ENCODE results near the gene RNF130.

DNA sequence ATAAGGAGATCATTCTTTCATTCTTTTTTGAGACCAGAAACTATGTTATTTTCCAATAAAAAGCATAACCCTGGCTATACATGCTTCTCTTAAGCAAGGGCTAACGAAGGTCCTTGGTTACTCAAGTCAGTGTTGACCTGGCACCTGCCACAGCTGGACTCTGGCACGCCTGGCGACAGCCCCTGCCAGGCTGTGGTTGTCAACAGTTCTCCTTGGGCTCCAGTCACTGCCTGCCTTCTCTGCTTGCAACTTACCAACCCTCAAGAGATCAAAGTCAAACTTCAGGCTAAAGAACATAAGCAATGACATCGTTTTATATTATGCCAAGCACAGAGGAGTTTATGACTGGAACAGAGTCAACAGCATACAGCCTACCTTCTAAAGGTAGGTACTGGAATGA, 102.4 kb downstream of the RNF130 start:
- TF ChIP-seq SIN3A (IDR thresholded peaks at IDR 0.05; ENCODE audit: borderline replicate concordance in 2 of 2, control insufficient read depth in 1 of 2, low read depth in 2 of 2, low read length in 2 of 2) = no peak
- TF ChIP-seq, protein P1, sequence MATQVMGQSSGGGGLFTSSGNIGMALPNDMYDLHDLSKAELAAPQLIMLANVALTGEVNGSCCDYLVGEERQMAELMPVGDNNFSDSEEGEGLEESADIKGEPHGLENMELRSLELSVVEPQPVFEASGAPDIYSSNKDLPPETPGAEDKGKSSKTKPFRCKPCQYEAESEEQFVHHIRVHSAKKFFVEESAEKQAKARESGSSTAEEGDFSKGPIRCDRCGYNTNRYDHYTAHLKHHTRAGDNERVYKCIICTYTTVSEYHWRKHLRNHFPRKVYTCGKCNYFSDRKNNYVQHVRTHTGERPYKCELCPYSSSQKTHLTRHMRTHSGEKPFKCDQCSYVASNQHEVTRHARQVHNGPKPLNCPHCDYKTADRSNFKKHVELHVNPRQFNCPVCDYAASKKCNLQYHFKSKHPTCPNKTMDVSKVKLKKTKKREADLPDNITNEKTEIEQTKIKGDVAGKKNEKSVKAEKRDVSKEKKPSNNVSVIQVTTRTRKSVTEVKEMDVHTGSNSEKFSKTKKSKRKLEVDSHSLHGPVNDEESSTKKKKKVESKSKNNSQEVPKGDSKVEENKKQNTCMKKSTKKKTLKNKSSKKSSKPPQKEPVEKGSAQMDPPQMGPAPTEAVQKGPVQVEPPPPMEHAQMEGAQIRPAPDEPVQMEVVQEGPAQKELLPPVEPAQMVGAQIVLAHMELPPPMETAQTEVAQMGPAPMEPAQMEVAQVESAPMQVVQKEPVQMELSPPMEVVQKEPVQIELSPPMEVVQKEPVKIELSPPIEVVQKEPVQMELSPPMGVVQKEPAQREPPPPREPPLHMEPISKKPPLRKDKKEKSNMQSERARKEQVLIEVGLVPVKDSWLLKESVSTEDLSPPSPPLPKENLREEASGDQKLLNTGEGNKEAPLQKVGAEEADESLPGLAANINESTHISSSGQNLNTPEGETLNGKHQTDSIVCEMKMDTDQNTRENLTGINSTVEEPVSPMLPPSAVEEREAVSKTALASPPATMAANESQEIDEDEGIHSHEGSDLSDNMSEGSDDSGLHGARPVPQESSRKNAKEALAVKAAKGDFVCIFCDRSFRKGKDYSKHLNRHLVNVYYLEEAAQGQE (IDR thresholded peaks at IDR 0.05; ENCODE audit: borderline replicate concordance) = no peak
- TF ChIP-seq, protein P1 (CRISPR knock-in tag; IDR thresholded peaks at IDR 0.05; ENCODE audit: low read depth) = no peak
- TF ChIP-seq ZNF354B (CRISPR knock-in tag; IDR thresholded peaks at IDR 0.05) = no peak
- no peak for TF ChIP-seq ZKSCAN8 (CRISPR knock-in tag; IDR thresholded peaks at IDR 0.05)
- TF ChIP-seq HNRNPH1 (optimal IDR thresholded peaks at IDR 0.05; ENCODE audit: low read depth, low read length) = no peak
- TF ChIP-seq RUNX1 (IDR thresholded peaks at IDR 0.05; ENCODE audit: low read depth) = no peak
- TF ChIP-seq RFX5 (IDR thresholded peaks at IDR 0.05; ENCODE audit: low read depth, low read length) = no peak
- TF ChIP-seq ZNF282 (CRISPR knock-in tag; IDR thresholded peaks at IDR 0.05) = no peak
- no peak for TF ChIP-seq NR3C1 (CRISPR knock-in tag; IDR thresholded peaks at IDR 0.05)
- TF ChIP-seq, protein P2, sequence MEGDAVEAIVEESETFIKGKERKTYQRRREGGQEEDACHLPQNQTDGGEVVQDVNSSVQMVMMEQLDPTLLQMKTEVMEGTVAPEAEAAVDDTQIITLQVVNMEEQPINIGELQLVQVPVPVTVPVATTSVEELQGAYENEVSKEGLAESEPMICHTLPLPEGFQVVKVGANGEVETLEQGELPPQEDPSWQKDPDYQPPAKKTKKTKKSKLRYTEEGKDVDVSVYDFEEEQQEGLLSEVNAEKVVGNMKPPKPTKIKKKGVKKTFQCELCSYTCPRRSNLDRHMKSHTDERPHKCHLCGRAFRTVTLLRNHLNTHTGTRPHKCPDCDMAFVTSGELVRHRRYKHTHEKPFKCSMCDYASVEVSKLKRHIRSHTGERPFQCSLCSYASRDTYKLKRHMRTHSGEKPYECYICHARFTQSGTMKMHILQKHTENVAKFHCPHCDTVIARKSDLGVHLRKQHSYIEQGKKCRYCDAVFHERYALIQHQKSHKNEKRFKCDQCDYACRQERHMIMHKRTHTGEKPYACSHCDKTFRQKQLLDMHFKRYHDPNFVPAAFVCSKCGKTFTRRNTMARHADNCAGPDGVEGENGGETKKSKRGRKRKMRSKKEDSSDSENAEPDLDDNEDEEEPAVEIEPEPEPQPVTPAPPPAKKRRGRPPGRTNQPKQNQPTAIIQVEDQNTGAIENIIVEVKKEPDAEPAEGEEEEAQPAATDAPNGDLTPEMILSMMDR (IDR thresholded peaks at IDR 0.05 in 2 of 3, conservative IDR thresholded peaks at IDR 0.05 in 1 of 3; ENCODE audit: insufficient read depth in 2 of 3, low read depth in 1 of 3, low read length in 3 of 3) = no peak
